OCI-LY7 (cell line): ENCODE results near the gene SOX4. TPM values are rescaled to one million over a fixed set of nuclear protein-coding genes. Genes with fewer than 3 reads are reported as not detected.

Experiments used
- BruUV-seq: library from RNA; stranded (reverse); fragments of 400-500 nt; replicated peaks from 2 replicates; lab custom pipeline; 2021; lab: Mats Ljungman, UMichigan
- CTCF ChIA-PET: fragments of 300-600 bp; sonication (Branson Sonifier 250); formaldehyde crosslinking; loops from one replicate; lab custom pipeline; 2022; ENCODE audit warnings: antibody characterized with exemption; ENCODE audit not compliant: unreplicated experiment; lab: Charles Lee
- POLR2A ChIA-PET: fragments of 300-600 bp; sonication (Branson Sonifier 250); formaldehyde crosslinking; loops from one replicate; lab custom pipeline; 2022; ENCODE audit warnings: antibody characterized with exemption; lab: Charles Lee
- DNase-seq: peaks from one replicate; pipeline ENCODE4 v3.0.0-alpha.2; 2015; ENCODE audit warnings: low spot score
- H2AFZ ChIP-seq: fragments of 200-600 bp; sonication (generic), shearing (Covaris generic); 2 replicates; pipeline ENCODE4 v1.6.1; 2014; ENCODE audit warnings: mild to moderate bottlenecking, antibody characterized with exemption, low read length, moderate library complexity
- H3K27ac ChIP-seq: fragments of 200-600 bp; sonication (generic); 2 replicates; pipeline ENCODE4 v1.5.1; 2014; ENCODE audit warnings: mixed run types, low read depth, mild to moderate bottlenecking, moderate library complexity, low read length, inconsistent platforms; ENCODE audit not compliant: poor library complexity, severe bottlenecking
- H3K36me3 ChIP-seq: fragments of 200-600 bp; sonication (generic); 2 replicates; pipeline ENCODE4 v1.6.1; 2014; ENCODE audit warnings: mild to moderate bottlenecking, antibody characterized with exemption, low read length, moderate library complexity, mixed read lengths; ENCODE audit not compliant: insufficient read depth
- H3K4me1 ChIP-seq: fragments of 200-600 bp; sonication (generic); 2 replicates; pipeline ENCODE4 v1.5.1; 2014; ENCODE audit warnings: mild to moderate bottlenecking, low read length; ENCODE audit not compliant: insufficient read depth, poor library complexity, severe bottlenecking
- H3K4me2 ChIP-seq: fragments of 200-600 bp; sonication (generic); 2 replicates; pipeline ENCODE4 v1.6.1; 2014; ENCODE audit warnings: mild to moderate bottlenecking, low read length
- H3K4me3 ChIP-seq: fragments of 200-600 bp; sonication (generic); 2 replicates; pipeline ENCODE4 v1.5.1; 2014; ENCODE audit warnings: mild to moderate bottlenecking, low read depth, low read length; ENCODE audit not compliant: poor library complexity, severe bottlenecking
- H3K79me2 ChIP-seq: fragments of 200-600 bp; sonication (generic); 2 replicates; pipeline ENCODE4 v1.6.1; 2016; ENCODE audit warnings: low read depth, mild to moderate bottlenecking, low read length, moderate library complexity, mixed read lengths; ENCODE audit not compliant: insufficient read depth
- H3K9me2 ChIP-seq: fragments of 200-600 bp; sonication (generic); 2 replicates; pipeline ENCODE4 v1.6.1; 2016; ENCODE audit warnings: mild to moderate bottlenecking, low read length, mixed read lengths; ENCODE audit not compliant: insufficient read depth
- H3K9me3 ChIP-seq: fragments of 200-600 bp; sonication (generic); 2 replicates; pipeline ENCODE4 v1.6.1; 2014; ENCODE audit warnings: mild to moderate bottlenecking, mixed run types, low read length, mixed read lengths
- H4K20me1 ChIP-seq: fragments of 200-600 bp; sonication (generic); 2 replicates; pipeline ENCODE4 v1.6.1; 2014; ENCODE audit warnings: mild to moderate bottlenecking, antibody characterized with exemption, low read length, moderate library complexity, mixed read lengths; ENCODE audit not compliant: insufficient read depth
- CTCF ChIP-seq: fragments of 200-600 bp; sonication (generic); conservative IDR thresholded peaks from 2 replicates; pipeline ENCODE4 v1.5.1; 2014; ENCODE audit warnings: mild to moderate bottlenecking, antibody characterized with exemption, low read length, moderate library complexity, mixed read lengths
- EZH2phosphoT487 ChIP-seq: fragments of 200-600 bp; sonication (generic); IDR thresholded peaks from 2 replicates; pipeline ENCODE4 v1.6.1; 2018; ENCODE audit warnings: low read depth, borderline replicate concordance, mild to moderate bottlenecking, mixed run types, antibody characterized with exemption, low read length, moderate library complexity, mixed read lengths
- intact Hi-C: fragments of 100-400 bp; cut with micrococcal nuclease; formaldehyde crosslinking; loops from one replicate; pipeline ENCODE4 v1.10.0; 2022; ENCODE audit not compliant: unreplicated experiment
- total RNA-seq, 2 experiments: library from RNA; depleted of rRNA in 1 of 2; stranded (reverse); fragments of >200 nt in 1 of 2; shearing (Covaris generic) in 1 of 2; gene quantifications; 2 replicates each; pipeline ENCODE4 v1.2.3, GENCODE V29; 2014 to 2022

SOX4 gene
- total RNA-seq, 2 experiments from 2014 or later = 55.2 to 58.1 TPM

- H3K79me2 ChIP-seq = no peaks in the 10 kb centered on the region
- 0 out of 2 replicates have a peak overlapping the region, but pooled peaks have one; percentile 9 for H3K4me2 ChIP-seq
- CTCF ChIA-PET = no interaction called here
- TF ChIP-seq EZH2phosphoT487 (no peak), CTCF (no peak)
- intact Hi-C loops = no loop called here
- H2AFZ ChIP-seq = peak overlapping the region; percentile 43; the same call in 1 of the 2 replicates
- no peak for DNase-seq
- no TSS peak for BruUV-seq
- H3K36me3 ChIP-seq = no peaks in the 10 kb centered on the region
- no peaks in the 10 kb centered on the region for H3K9me2 ChIP-seq
- no peaks in the 10 kb centered on the region for H4K20me1 ChIP-seq
- POLR2A ChIA-PET = interaction anchor here (0.7 to 1.8 kb wide), 3 partner anchors 11 to 1046 kb away, joined by 3 to 7 read pairs (median 5); partner anchors contain the start of gene SOX4
- H3K4me3 ChIP-seq = no peak overlapping the region
- H3K4me1 ChIP-seq = peaks cover 74% of the 10 kb centered on the region
- peak overlapping the region; percentile 33 for H3K27ac ChIP-seq
- H3K9me3 ChIP-seq = no peaks in the 10 kb centered on the region
Measured at GRCh38 chr6:21612067-21612745, 18.7 kb downstream of the SOX4 start.

- intact Hi-C loops = no loop called here
Measured at GRCh38 chr6:21613809-21614208, 20.3 kb downstream of the SOX4 start.

More at GRCh38 chr6:21613809-21614208, 20.3 kb downstream of the SOX4 start:
- Histone ChIP-seq H2AFZ (peak overlapping the region; percentile 35), H3K9me3 (no peaks in the 10 kb centered on the region), H3K36me3 (no peaks in the 10 kb centered on the region), H3K27ac (peak overlapping the region; percentile 10), H4K20me1 (no peaks in the 10 kb centered on the region), H3K9me2 (no peaks in the 10 kb centered on the region), H3K79me2 (no peaks in the 10 kb centered on the region), H3K4me3 (no peak overlapping the region), H3K4me1 (peaks cover 74% of the 10 kb centered on the region), H3K4me2 (peak overlapping the region; percentile 26)
- DNase-seq = peak; percentile 32
- ChIA-PET POLR2A (interaction anchor here (1.5 to 2.8 kb wide), 2 partner anchors 10 to 20 kb away, joined by 6 to 17 read pairs; partner anchors contain the start of gene SOX4), CTCF (interaction anchor here (1.1 kb wide), 1 partner anchor 20 kb away, joined by 3 read pairs; the partner anchor contains the start of gene SOX4)
- TF ChIP-seq CTCF (no peak), EZH2phosphoT487 (no peak)
- no TSS peak for BruUV-seq
